ENCODE results near the gene CBFA2T3.

CBFA2T3 gene

DNA sequence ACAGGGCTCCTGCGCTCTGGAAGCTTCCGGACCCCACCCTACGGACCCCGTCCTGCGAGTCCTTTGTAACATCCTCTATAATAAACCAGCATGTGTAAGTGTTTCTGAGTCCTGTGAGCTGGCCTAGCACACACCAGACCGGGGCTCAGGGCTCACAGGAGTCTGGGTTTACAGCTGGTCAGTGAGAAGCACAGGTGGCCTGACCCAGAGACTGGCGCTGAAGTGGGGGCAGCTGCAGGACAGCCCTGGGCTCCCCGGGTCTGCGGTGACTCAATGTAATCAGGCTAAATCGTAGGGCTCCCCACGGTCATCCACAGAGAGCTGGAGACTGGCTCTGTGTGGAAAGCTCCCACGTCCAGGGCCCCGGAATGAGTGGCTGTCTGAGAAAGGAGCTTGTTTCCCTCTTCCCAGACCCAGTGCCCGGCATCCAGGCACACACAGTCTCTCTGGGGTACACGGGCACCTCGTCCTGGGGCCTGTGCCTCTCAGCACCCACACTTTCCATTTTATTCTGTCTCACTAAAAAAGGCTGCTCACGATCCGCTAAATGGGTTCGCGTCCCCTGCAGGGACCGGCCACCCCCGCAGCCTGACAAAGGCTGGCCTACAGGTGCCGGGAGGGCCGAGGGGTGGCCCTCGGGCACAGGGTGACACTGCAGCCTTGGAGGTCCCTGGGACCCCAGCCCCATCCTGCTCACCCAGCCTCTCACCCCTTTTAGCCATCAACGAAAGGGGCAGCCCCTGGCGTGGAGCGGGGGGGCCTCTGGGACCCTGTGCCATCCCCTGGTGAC, 18.9 kb upstream of the CBFA2T3 start:
- Histone ChIP-seq H3K4me2 (ENCODE audit: low read length, poor library complexity, severe bottlenecking) (no peak overlapping the region), H3K27ac (ENCODE audit: low read length, poor library complexity, severe bottlenecking) (no peak overlapping the region), H2AFZ (ENCODE audit: low read depth, low read length) (no peak overlapping the region), H4K8ac (ENCODE audit: low read length) (no peak overlapping the region), H2BK120ac (ENCODE audit: low read depth, low read length) (no peak overlapping the region), H2BK12ac (ENCODE audit: low read length in 2 of 2) (no peak overlapping the region), H2BK5ac (ENCODE audit: low read depth, low read length, poor library complexity, severe bottlenecking) (no peak overlapping the region), H3K14ac (ENCODE audit: low read length in 2 of 2) (no peak overlapping the region), H3K4ac (ENCODE audit: low read depth in 1 of 2, low read length in 2 of 2) (no peak overlapping the region), H3K18ac (ENCODE audit: low read depth in 1 of 2, low read length in 2 of 2) (no peak overlapping the region), H2AK5ac (ENCODE audit: low read length, severe bottlenecking) (no peak overlapping the region), H3K23ac (ENCODE audit: low read length in 2 of 2) (no peak overlapping the region), H2BK15ac (ENCODE audit: low read depth, poor library complexity, severe bottlenecking) (no peak overlapping the region), H3K9ac (ENCODE audit: low read length) (no peak overlapping the region), H3K4me3 (ENCODE audit: insufficient read depth in 1 of 2, low read depth in 1 of 2, low read length in 2 of 2) (no peak overlapping the region), H3K79me1 (replicated peaks; ENCODE audit: low read length, poor library complexity, severe bottlenecking) (no peaks in the 10 kb centered on the region), H4K91ac (ENCODE audit: low read length) (no peak overlapping the region), H3K27me3 (ENCODE audit: control insufficient read depth in 1 of 2, insufficient read depth in 1 of 2, low read length in 2 of 2) (peaks cover 30 to 62% of the 10 kb centered on the region in 2 experiments), H3K36me3 (ENCODE audit: control insufficient read depth in 1 of 2, insufficient read depth in 2 of 2, low read depth in 1 of 2, low read length in 2 of 2) (no peaks in the 10 kb centered on the region), H3K4me1 (ENCODE audit: control insufficient read depth, insufficient read depth, low read depth, low read length) (peaks cover 3% of the 10 kb centered on the region), H3K9me3 (ENCODE audit: control insufficient read depth, low read length) (peaks cover 26% of the 10 kb centered on the region)
- 80% methylated on average over 27 of the region's 28 CpGs for WGBS
- DNase-seq, result no peak

DNA sequence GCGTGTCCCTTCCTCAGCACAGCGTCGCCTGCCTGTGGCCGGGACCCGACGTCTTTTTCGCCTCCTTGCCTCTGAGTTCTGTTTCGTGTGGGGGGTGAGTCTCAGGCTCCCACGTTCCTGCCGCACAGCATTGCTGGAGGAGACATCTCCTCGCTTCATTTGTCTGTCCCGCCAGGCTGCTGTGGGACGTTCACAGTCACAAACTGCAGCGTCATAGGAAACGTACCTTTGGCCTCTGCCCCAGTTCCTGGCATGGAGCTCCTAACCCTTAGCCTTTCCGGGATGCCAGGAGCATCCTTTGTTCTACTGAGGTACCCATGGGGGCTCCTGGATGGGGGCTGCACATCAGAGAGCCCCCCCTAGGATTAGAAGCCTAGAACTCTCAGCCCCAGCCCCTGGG, 18.2 kb upstream of the CBFA2T3 start:
- no peak for DNase-seq
- H2BK12ac ChIP-seq (ENCODE audit: low read length in 2 of 2), result no peak overlapping the region
- no peak overlapping the region for H3K18ac ChIP-seq (ENCODE audit: low read depth in 1 of 2, low read length in 2 of 2)
- no peak overlapping the region for H3K4me2 ChIP-seq (ENCODE audit: low read length, poor library complexity, severe bottlenecking)
- H3K4me1 ChIP-seq (ENCODE audit: control insufficient read depth, insufficient read depth, low read depth, low read length), result peaks cover 3% of the 10 kb centered on the region
- peaks cover 35 to 63% of the 10 kb centered on the region in 2 experiments for H3K27me3 ChIP-seq (ENCODE audit: control insufficient read depth in 1 of 2, insufficient read depth in 1 of 2, low read length in 2 of 2)
- H3K14ac ChIP-seq (ENCODE audit: low read length in 2 of 2), result no peak overlapping the region
- no peaks in the 10 kb centered on the region for H3K79me1 ChIP-seq (replicated peaks; ENCODE audit: low read length, poor library complexity, severe bottlenecking)
- no peak overlapping the region for H4K91ac ChIP-seq (ENCODE audit: low read length)
- H2BK15ac ChIP-seq (ENCODE audit: low read depth, poor library complexity, severe bottlenecking), result no peak overlapping the region
- no peak overlapping the region for H3K4me3 ChIP-seq (ENCODE audit: insufficient read depth in 1 of 2, low read depth in 1 of 2, low read length in 2 of 2)
- H3K36me3 ChIP-seq (ENCODE audit: control insufficient read depth in 1 of 2, insufficient read depth in 2 of 2, low read depth in 1 of 2, low read length in 2 of 2), result no peaks in the 10 kb centered on the region
- H3K27ac ChIP-seq (ENCODE audit: low read length, poor library complexity, severe bottlenecking), result no peak overlapping the region
- no peak overlapping the region for H3K9ac ChIP-seq (ENCODE audit: low read length)
- no peak overlapping the region for H2AFZ ChIP-seq (ENCODE audit: low read depth, low read length)
- no peak overlapping the region for H3K23ac ChIP-seq (ENCODE audit: low read length in 2 of 2)
- peaks cover 22% of the 10 kb centered on the region for H3K9me3 ChIP-seq (ENCODE audit: control insufficient read depth, low read length)
- WGBS, result 86% methylated on average over 16 of the region's 16 CpGs
- no peak overlapping the region for H4K8ac ChIP-seq (ENCODE audit: low read length)
- H2BK5ac ChIP-seq (ENCODE audit: low read depth, low read length, poor library complexity, severe bottlenecking), result no peak overlapping the region
- no peak overlapping the region for H2AK5ac ChIP-seq (ENCODE audit: low read length, severe bottlenecking)
- no peak overlapping the region for H3K4ac ChIP-seq (ENCODE audit: low read depth in 1 of 2, low read length in 2 of 2)
- no peak overlapping the region for H2BK120ac ChIP-seq (ENCODE audit: low read depth, low read length)

DNA sequence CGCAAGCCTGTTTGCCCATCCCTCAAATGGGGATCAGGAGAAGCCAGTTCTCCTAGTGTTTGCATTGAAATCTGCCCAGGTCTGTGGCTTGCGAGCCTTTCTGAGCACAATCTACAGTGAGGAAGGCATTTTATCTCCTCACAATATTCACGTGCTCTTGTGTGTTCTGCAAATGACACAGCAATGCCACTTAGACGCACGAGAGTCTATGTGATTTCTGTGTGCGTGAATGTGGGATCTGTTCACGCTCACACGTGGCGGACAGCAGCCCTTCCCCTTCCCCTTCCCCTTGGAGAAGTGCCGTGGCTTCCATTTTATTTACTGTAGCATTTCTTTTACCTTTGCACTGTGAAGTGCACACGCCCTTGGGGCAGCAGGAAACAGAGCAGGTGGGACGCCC, 17.7 kb upstream of the CBFA2T3 start:
- peaks cover 18% of the 10 kb centered on the region for H3K9me3 ChIP-seq (ENCODE audit: control insufficient read depth, low read length)
- no peak overlapping the region for H3K4me3 ChIP-seq (ENCODE audit: insufficient read depth in 1 of 2, low read depth in 1 of 2, low read length in 2 of 2)
- no peak overlapping the region for H3K4ac ChIP-seq (ENCODE audit: low read depth in 1 of 2, low read length in 2 of 2)
- H3K18ac ChIP-seq (ENCODE audit: low read depth in 1 of 2, low read length in 2 of 2), result no peak overlapping the region
- H3K23ac ChIP-seq (ENCODE audit: low read length in 2 of 2), result no peak overlapping the region
- no peak overlapping the region for H3K4me2 ChIP-seq (ENCODE audit: low read length, poor library complexity, severe bottlenecking)
- H3K36me3 ChIP-seq (ENCODE audit: control insufficient read depth in 1 of 2, insufficient read depth in 2 of 2, low read depth in 1 of 2, low read length in 2 of 2), result no peaks in the 10 kb centered on the region
- no peaks in the 10 kb centered on the region for H3K79me1 ChIP-seq (replicated peaks; ENCODE audit: low read length, poor library complexity, severe bottlenecking)
- no peak overlapping the region for H3K27ac ChIP-seq (ENCODE audit: low read length, poor library complexity, severe bottlenecking)
- H3K27me3 ChIP-seq (ENCODE audit: control insufficient read depth in 1 of 2, insufficient read depth in 1 of 2, low read length in 2 of 2), result peaks cover 33 to 64% of the 10 kb centered on the region in 2 experiments
- no peak overlapping the region for H3K14ac ChIP-seq (ENCODE audit: low read length in 2 of 2)
- no peak overlapping the region for H3K9ac ChIP-seq (ENCODE audit: low read length)
- H2AFZ ChIP-seq (ENCODE audit: low read depth, low read length), result no peak overlapping the region
- no peak overlapping the region for H2BK12ac ChIP-seq (ENCODE audit: low read length in 2 of 2)
- H2BK15ac ChIP-seq (ENCODE audit: low read depth, poor library complexity, severe bottlenecking), result no peak overlapping the region
- no peak overlapping the region for H2BK120ac ChIP-seq (ENCODE audit: low read depth, low read length)
- no peak overlapping the region for H4K8ac ChIP-seq (ENCODE audit: low read length)
- no peak for DNase-seq
- WGBS, result 84% methylated on average over 12 of the region's 12 CpGs
- no peak overlapping the region for H2AK5ac ChIP-seq (ENCODE audit: low read length, severe bottlenecking)
- H4K91ac ChIP-seq (ENCODE audit: low read length), result no peak overlapping the region
- no peak overlapping the region for H2BK5ac ChIP-seq (ENCODE audit: low read depth, low read length, poor library complexity, severe bottlenecking)
- H3K4me1 ChIP-seq (ENCODE audit: control insufficient read depth, insufficient read depth, low read depth, low read length), result no peaks in the 10 kb centered on the region

DNA sequence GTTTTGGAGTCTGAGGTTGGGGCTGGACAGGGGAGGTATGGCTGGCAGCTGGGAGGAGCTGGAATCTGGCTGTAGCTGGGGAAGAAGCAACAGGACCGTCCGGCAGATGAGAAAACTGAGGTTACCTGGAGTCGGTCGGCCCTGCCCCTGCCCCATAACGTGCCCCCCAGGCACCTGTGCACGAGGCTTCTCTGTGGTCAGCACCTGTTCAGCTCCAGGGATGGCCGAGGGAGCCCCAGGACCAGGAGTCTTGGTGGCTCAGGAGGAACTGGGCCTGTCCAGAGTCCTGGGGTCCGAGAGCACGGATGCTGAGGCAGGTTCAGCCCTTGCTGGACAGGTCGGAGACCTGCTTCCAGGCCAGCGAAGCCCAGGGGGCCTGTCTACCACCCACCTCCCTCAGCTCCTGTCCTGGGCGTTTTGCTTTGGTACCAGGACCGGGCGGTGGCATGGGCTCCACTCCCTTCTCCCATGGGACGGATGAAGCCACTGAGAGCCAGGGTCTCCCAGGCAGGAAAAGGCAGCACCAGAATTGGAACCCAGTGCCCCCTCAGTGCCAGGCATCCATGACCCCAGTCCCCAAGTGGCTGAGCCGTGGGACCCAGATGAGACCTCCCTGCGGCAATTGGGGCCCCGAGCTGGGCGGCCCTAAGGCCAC, 17.1 kb upstream of the CBFA2T3 start:
- no peak overlapping the region for H3K18ac ChIP-seq (ENCODE audit: low read depth in 1 of 2, low read length in 2 of 2)
- no peak overlapping the region for H4K8ac ChIP-seq (ENCODE audit: low read length)
- no peaks in the 10 kb centered on the region for H3K79me1 ChIP-seq (replicated peaks; ENCODE audit: low read length, poor library complexity, severe bottlenecking)
- peaks cover 17% of the 10 kb centered on the region for H3K9me3 ChIP-seq (ENCODE audit: control insufficient read depth, low read length)
- no peak overlapping the region for H2BK12ac ChIP-seq (ENCODE audit: low read length in 2 of 2)
- no peak overlapping the region for H2AFZ ChIP-seq (ENCODE audit: low read depth, low read length)
- no peaks in the 10 kb centered on the region for H3K36me3 ChIP-seq (ENCODE audit: control insufficient read depth in 1 of 2, insufficient read depth in 2 of 2, low read depth in 1 of 2, low read length in 2 of 2)
- H3K4me2 ChIP-seq (ENCODE audit: low read length, poor library complexity, severe bottlenecking), result no peak overlapping the region
- no peak overlapping the region for H4K91ac ChIP-seq (ENCODE audit: low read length)
- no peak overlapping the region for H3K4ac ChIP-seq (ENCODE audit: low read depth in 1 of 2, low read length in 2 of 2)
- H3K23ac ChIP-seq (ENCODE audit: low read length in 2 of 2), result no peak overlapping the region
- no peak overlapping the region for H2AK5ac ChIP-seq (ENCODE audit: low read length, severe bottlenecking)
- H2BK5ac ChIP-seq (ENCODE audit: low read depth, low read length, poor library complexity, severe bottlenecking), result no peak overlapping the region
- no peak for DNase-seq
- WGBS, result 78% methylated on average over 18 of the region's 19 CpGs
- no peaks in the 10 kb centered on the region for H3K4me1 ChIP-seq (ENCODE audit: control insufficient read depth, insufficient read depth, low read depth, low read length)
- H3K27ac ChIP-seq (ENCODE audit: low read length, poor library complexity, severe bottlenecking), result no peak overlapping the region
- H3K27me3 ChIP-seq (ENCODE audit: control insufficient read depth in 1 of 2, insufficient read depth in 1 of 2, low read length in 2 of 2), result peaks cover 33 to 68% of the 10 kb centered on the region in 2 experiments
- H3K4me3 ChIP-seq (ENCODE audit: insufficient read depth in 1 of 2, low read depth in 1 of 2, low read length in 2 of 2), result no peak overlapping the region
- H3K14ac ChIP-seq (ENCODE audit: low read length in 2 of 2), result no peak overlapping the region
- no peak overlapping the region for H2BK120ac ChIP-seq (ENCODE audit: low read depth, low read length)
- no peak overlapping the region for H2BK15ac ChIP-seq (ENCODE audit: low read depth, poor library complexity, severe bottlenecking)
- H3K9ac ChIP-seq (ENCODE audit: low read length), result no peak overlapping the region

All from mesenchymal stem cell (in vitro differentiated cells and primary cell).